ENCODE results near the gene GUCY1B1.
A peak's percentile ranks its signal among the peaks of the same experiment; 100 is the strongest.

GUCY1B1 gene

GRCh38 chr4:155758481-155759371 lies at the start of gene GUCY1B1:
GUCY1B1 (plus strand) TSS chr4:155759021; CDS start chr4:155759141, 120 bp downstream.
- peak within 1 kb of the TSS; percentile 93 for H2AFZ ChIP-seq (ENCODE audit: low read depth)
- no peaks in the 10 kb centered on the region for H3K27me3 ChIP-seq (ENCODE audit: insufficient read depth, low read depth)
- peak within 1 kb of the TSS; percentile 32; the same call in 1 of the 2 replicates for H3K27ac ChIP-seq
- no peaks in the 10 kb centered on the region for H3K79me2 ChIP-seq (ENCODE audit: insufficient read depth, low read depth)
- 0 out of 2 replicates have a peak, but pooled peaks have one; percentile 10 for TF ChIP-seq CTCF (conservative IDR thresholded peaks at IDR 0.05; ENCODE audit: low read depth, low read length)
- peak within 1 kb of the TSS; percentile 48; the same call in 1 of the 2 replicates for H3K9ac ChIP-seq
- H3K4me1 ChIP-seq (ENCODE audit: low read depth, poor library complexity, severe bottlenecking): peaks cover 26% of the 10 kb centered on the region
- no peaks in the 10 kb centered on the region for H3K36me3 ChIP-seq (ENCODE audit: insufficient read depth)
- peak within 1 kb of the TSS; percentile 80 for H3K4me2 ChIP-seq
- H4K20me1 ChIP-seq (ENCODE audit: insufficient read depth): no peaks in the 10 kb centered on the region
- H3K4me3 ChIP-seq (IDR thresholded peaks at IDR 0.05; ENCODE audit: insufficient read depth, low read depth, low read length): peak within 1 kb of the TSS; percentile 51

GRCh38 chr4:155709918-155710317 lies 48.9 kb upstream of the GUCY1B1 start:
- no peaks in the 10 kb centered on the region for H4K20me1 ChIP-seq (ENCODE audit: insufficient read depth)
- no peak overlapping the region for H3K27ac ChIP-seq
- no peak overlapping the region for H3K4me2 ChIP-seq
- H3K4me3 ChIP-seq (IDR thresholded peaks at IDR 0.05; ENCODE audit: insufficient read depth, low read depth, low read length): no peak overlapping the region
- H3K36me3 ChIP-seq (ENCODE audit: insufficient read depth): peaks cover 10% of the 10 kb centered on the region; the same call in 1 of the 2 replicates
- H3K9ac ChIP-seq: no peak overlapping the region
- H3K79me2 ChIP-seq (ENCODE audit: insufficient read depth, low read depth): no peaks in the 10 kb centered on the region
- no peaks in the 10 kb centered on the region for H3K27me3 ChIP-seq (ENCODE audit: insufficient read depth, low read depth)
- TF ChIP-seq CTCF (conservative IDR thresholded peaks at IDR 0.05; ENCODE audit: low read depth, low read length): no peak
- no peak overlapping the region for H2AFZ ChIP-seq (ENCODE audit: low read depth)
- H3K4me1 ChIP-seq (ENCODE audit: low read depth, poor library complexity, severe bottlenecking): no peaks in the 10 kb centered on the region

DNA sequence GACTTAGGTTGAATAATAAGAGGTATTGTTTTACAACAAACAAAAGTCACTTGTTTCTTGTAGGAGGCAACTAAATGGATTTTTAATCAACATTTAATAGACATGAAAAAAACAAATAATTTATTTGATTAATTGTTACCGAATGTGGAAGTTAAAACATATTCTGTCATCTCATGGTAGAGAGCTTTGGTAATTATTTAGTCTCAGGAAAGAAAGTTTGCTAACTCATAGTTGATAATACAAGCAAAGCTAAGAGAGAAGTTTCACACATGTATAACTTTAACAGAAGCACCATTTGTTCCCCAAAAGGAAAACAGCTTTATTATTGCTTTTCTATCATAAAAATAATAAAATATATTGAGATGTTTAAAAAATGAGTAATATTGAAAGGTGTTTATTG lies 47.3 kb upstream of the GUCY1B1 start:
- H2AFZ ChIP-seq (ENCODE audit: low read depth): no peak overlapping the region
- no peaks in the 10 kb centered on the region for H3K79me2 ChIP-seq (ENCODE audit: insufficient read depth, low read depth)
- no peak for TF ChIP-seq CTCF (conservative IDR thresholded peaks at IDR 0.05; ENCODE audit: low read depth, low read length)
- no peak overlapping the region for H3K27ac ChIP-seq
- H4K20me1 ChIP-seq (ENCODE audit: insufficient read depth): no peaks in the 10 kb centered on the region
- H3K4me2 ChIP-seq: no peak overlapping the region
- no peaks in the 10 kb centered on the region for H3K27me3 ChIP-seq (ENCODE audit: insufficient read depth, low read depth)
- no peak overlapping the region for H3K4me3 ChIP-seq (IDR thresholded peaks at IDR 0.05; ENCODE audit: insufficient read depth, low read depth, low read length)
- H3K4me1 ChIP-seq (ENCODE audit: low read depth, poor library complexity, severe bottlenecking): no peaks in the 10 kb centered on the region
- peaks cover 10% of the 10 kb centered on the region; the same call in 1 of the 2 replicates for H3K36me3 ChIP-seq (ENCODE audit: insufficient read depth)
- no peak overlapping the region for H3K9ac ChIP-seq

DNA sequence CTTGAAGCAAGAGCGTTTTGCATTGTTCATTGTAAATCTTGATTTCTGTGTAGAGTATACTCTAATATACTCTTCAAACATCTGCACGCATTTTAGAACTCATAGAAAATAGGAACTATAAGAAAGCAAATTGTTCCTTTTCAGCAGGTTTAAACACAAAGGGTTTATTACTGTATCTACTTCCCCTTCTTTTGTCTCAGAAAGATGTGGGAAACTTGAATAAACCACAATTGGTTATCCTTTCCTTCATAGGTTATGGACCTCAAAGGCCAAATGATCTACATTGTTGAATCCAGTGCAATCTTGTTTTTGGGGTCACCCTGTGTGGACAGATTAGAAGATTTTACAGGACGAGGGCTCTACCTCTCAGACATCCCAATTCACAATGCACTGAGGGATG lies 46.0 kb upstream of the GUCY1B1 start:
- no peak overlapping the region for H3K4me3 ChIP-seq (IDR thresholded peaks at IDR 0.05; ENCODE audit: insufficient read depth, low read depth, low read length)
- peaks cover 18% of the 10 kb centered on the region; the same call in 1 of the 2 replicates for H3K36me3 ChIP-seq (ENCODE audit: insufficient read depth)
- H3K4me1 ChIP-seq (ENCODE audit: low read depth, poor library complexity, severe bottlenecking): no peaks in the 10 kb centered on the region
- no peak overlapping the region for H3K9ac ChIP-seq
- H3K4me2 ChIP-seq: no peak overlapping the region
- H2AFZ ChIP-seq (ENCODE audit: low read depth): no peak overlapping the region
- TF ChIP-seq CTCF (conservative IDR thresholded peaks at IDR 0.05; ENCODE audit: low read depth, low read length): no peak
- H3K27me3 ChIP-seq (ENCODE audit: insufficient read depth, low read depth): no peaks in the 10 kb centered on the region
- no peaks in the 10 kb centered on the region for H4K20me1 ChIP-seq (ENCODE audit: insufficient read depth)
- H3K27ac ChIP-seq: no peak overlapping the region
- H3K79me2 ChIP-seq (ENCODE audit: insufficient read depth, low read depth): no peaks in the 10 kb centered on the region
